ENCODE results near the gene ADGRG4.

ADGRG4 gene

GRCh38 chrX:136318895-136319597 is 18.3 kb downstream of the ADGRG4 start:
- Histone ChIP-seq H3K9ac (no peak overlapping the region), H3K9me3 (ENCODE audit: control insufficient read depth, low read length) (no peaks in the 10 kb centered on the region), H3K4me1 (no peaks in the 10 kb centered on the region), H3K27ac (no peak overlapping the region), H2AFZ (no peak overlapping the region), H3K79me2 (no peaks in the 10 kb centered on the region), H3K4me3 (ENCODE audit: low read depth, low read length) (no peak overlapping the region), H3K27me3 (ENCODE audit: control insufficient read depth, insufficient read depth, low read length) (no peaks in the 10 kb centered on the region), H3K4me2 (ENCODE audit: low read length) (no peak overlapping the region), H3K36me3 (ENCODE audit: control insufficient read depth, insufficient read depth, low read length) (no peaks in the 10 kb centered on the region)
- no peak for TF ChIP-seq CTCF (IDR thresholded peaks at IDR 0.05)

GRCh38 chrX:136319600-136319999 is 18.8 kb downstream of the ADGRG4 start:
- H3K27ac ChIP-seq = no peak overlapping the region
- H3K79me2 ChIP-seq = no peaks in the 10 kb centered on the region
- H3K27me3 ChIP-seq (ENCODE audit: control insufficient read depth, insufficient read depth, low read length) = no peaks in the 10 kb centered on the region

GRCh38 chrX:136321532-136321931 is 20.8 kb downstream of the ADGRG4 start:
- Histone ChIP-seq H3K4me2 (ENCODE audit: low read length) (no peak overlapping the region), H3K4me1 (no peaks in the 10 kb centered on the region), H3K36me3 (ENCODE audit: control insufficient read depth, insufficient read depth, low read length) (no peaks in the 10 kb centered on the region), H3K27ac (no peak overlapping the region), H3K9me3 (ENCODE audit: control insufficient read depth, low read length) (no peaks in the 10 kb centered on the region), H2AFZ (no peak overlapping the region), H3K9ac (no peak overlapping the region), H3K4me3 (ENCODE audit: low read depth, low read length) (no peak overlapping the region), H3K27me3 (ENCODE audit: control insufficient read depth, insufficient read depth, low read length) (no peaks in the 10 kb centered on the region), H3K79me2 (no peaks in the 10 kb centered on the region)
- TF ChIP-seq CTCF (IDR thresholded peaks at IDR 0.05) = no peak

More at GRCh38 chrX:136319600-136319999, 18.8 kb downstream of the ADGRG4 start:
- Histone ChIP-seq H3K4me1 (no peaks in the 10 kb centered on the region), H3K4me2 (ENCODE audit: low read length) (no peak overlapping the region), H3K9ac (no peak overlapping the region), H3K9me3 (ENCODE audit: control insufficient read depth, low read length) (no peaks in the 10 kb centered on the region), H2AFZ (no peak overlapping the region), H3K36me3 (ENCODE audit: control insufficient read depth, insufficient read depth, low read length) (no peaks in the 10 kb centered on the region), H3K4me3 (ENCODE audit: low read depth, low read length) (no peak overlapping the region)
- TF ChIP-seq CTCF (IDR thresholded peaks at IDR 0.05) = no peak

- Histone ChIP-seq H3K4me2 (ENCODE audit: low read length) (no peak overlapping the region), H3K9ac (no peak overlapping the region), H3K27me3 (ENCODE audit: control insufficient read depth, insufficient read depth, low read length) (no peaks in the 10 kb centered on the region), H3K4me3 (ENCODE audit: low read depth, low read length) (no peak overlapping the region), H2AFZ (no peak overlapping the region), H3K27ac (no peak overlapping the region), H3K36me3 (ENCODE audit: control insufficient read depth, insufficient read depth, low read length) (no peaks in the 10 kb centered on the region), H3K9me3 (ENCODE audit: control insufficient read depth, low read length) (no peaks in the 10 kb centered on the region), H3K4me1 (no peaks in the 10 kb centered on the region), H3K79me2 (no peaks in the 10 kb centered on the region)
- TF ChIP-seq CTCF (IDR thresholded peaks at IDR 0.05) = no peak
These were observed 21.3 kb downstream of the ADGRG4 start for GRCh38 chrX:136322064-136322463.

GRCh38 chrX:136325377-136325776 is 24.6 kb downstream of the ADGRG4 start:
- Histone ChIP-seq H3K4me1 (no peaks in the 10 kb centered on the region), H3K36me3 (ENCODE audit: control insufficient read depth, insufficient read depth, low read length) (no peaks in the 10 kb centered on the region), H2AFZ (no peak overlapping the region), H3K9me3 (ENCODE audit: control insufficient read depth, low read length) (no peaks in the 10 kb centered on the region), H3K27ac (no peak overlapping the region), H3K4me2 (ENCODE audit: low read length) (no peak overlapping the region), H3K4me3 (ENCODE audit: low read depth, low read length) (no peak overlapping the region), H3K27me3 (ENCODE audit: control insufficient read depth, insufficient read depth, low read length) (no peaks in the 10 kb centered on the region), H3K79me2 (no peaks in the 10 kb centered on the region), H3K9ac (no peak overlapping the region)
- TF ChIP-seq CTCF (IDR thresholded peaks at IDR 0.05) = no peak
